Loucy (cell line): Measurements from ENCODE around the gene KIAA0753.

Experiments
- H2AFZ ChIP-seq: fragments of 200-600 bp; sonication (generic); 2 replicates; pipeline ENCODE4 v1.6.0; 2016; ENCODE audit warnings: antibody characterized with exemption, mild to moderate bottlenecking, low read length, moderate library complexity
- H3F3A ChIP-seq: fragments of 200-600 bp; 2 replicates; pipeline ENCODE4 v1.6.0; 2016; ENCODE audit warnings: antibody characterized with exemption, low read depth, mild to moderate bottlenecking
- H3K27me3 ChIP-seq: fragments of 200-600 bp; sonication (generic); 2 replicates; pipeline ENCODE4 v1.6.1; 2014; ENCODE audit warnings: low read length, mild to moderate bottlenecking; ENCODE audit not compliant: insufficient read depth, poor library complexity, severe bottlenecking
- H3K36me3 ChIP-seq: fragments of 200-600 bp; sonication (generic); 2 replicates; pipeline ENCODE4 v1.6.1; 2016; ENCODE audit warnings: low read length; ENCODE audit not compliant: insufficient read depth
- H3K4me1 ChIP-seq: fragments of 200-600 bp; sonication (generic); 2 replicates; pipeline ENCODE4 v1.5.1; 2014; ENCODE audit warnings: low read length, mild to moderate bottlenecking; ENCODE audit not compliant: insufficient read depth, poor library complexity, severe bottlenecking
- H3K4me2 ChIP-seq: fragments of 200-600 bp; sonication (generic); 2 replicates; pipeline ENCODE4 v1.6.0; 2014; ENCODE audit warnings: antibody characterized with exemption, low read length, low read depth, mild to moderate bottlenecking; ENCODE audit not compliant: poor library complexity, severe bottlenecking
- H3K4me3 ChIP-seq: fragments of 200-600 bp; sonication (generic); 2 replicates; pipeline ENCODE4 v1.5.1; 2014; ENCODE audit warnings: low read length, mild to moderate bottlenecking, mixed read lengths; ENCODE audit not compliant: poor library complexity, severe bottlenecking
- H3K79me2 ChIP-seq: fragments of 200-600 bp; sonication (generic); 2 replicates; pipeline ENCODE4 v1.6.1; 2014; ENCODE audit warnings: low read length; ENCODE audit not compliant: insufficient read depth
- H3K9ac ChIP-seq: fragments of 200-600 bp; sonication (generic); 2 replicates; pipeline ENCODE4 v1.6.0; 2014; ENCODE audit warnings: mild to moderate bottlenecking, low read depth, low read length, moderate library complexity; ENCODE audit not compliant: poor library complexity, severe bottlenecking
- H3K9me2 ChIP-seq: fragments of 200-600 bp; sonication (generic); replicated peaks from 2 replicates; pipeline ENCODE4 v1.6.1; 2016; ENCODE audit warnings: low read depth, low read length, mixed read lengths
- H3K9me3 ChIP-seq: fragments of 200-600 bp; sonication (generic); 2 replicates; pipeline ENCODE4 v1.6.1; 2014; ENCODE audit warnings: mild to moderate bottlenecking, antibody characterized with exemption, low read length, low read depth; ENCODE audit not compliant: insufficient read depth
- H4K20me1 ChIP-seq: fragments of 200-600 bp; sonication (generic); 2 replicates; pipeline ENCODE4 v1.6.0; 2014; ENCODE audit warnings: antibody characterized with exemption, low read length, mild to moderate bottlenecking; ENCODE audit not compliant: insufficient read depth, poor library complexity, severe bottlenecking
- CTCF ChIP-seq: fragments of 200-600 bp; sonication (generic); conservative IDR thresholded peaks from 2 replicates; pipeline ENCODE4 v1.5.1; 2014; ENCODE audit warnings: mild to moderate bottlenecking, antibody characterized with exemption, low read length
- EZH2phosphoT487 ChIP-seq: fragments of 200-600 bp; IDR thresholded peaks from 2 replicates; pipeline ENCODE4 v1.6.1; 2018; ENCODE audit warnings: antibody characterized with exemption, mild to moderate bottlenecking, moderate library complexity, borderline replicate concordance

KIAA0753 gene

GRCh38 chr17:6558932-6559752 lies 81.4 kb downstream of the KIAA0753 start:
- H2AFZ ChIP-seq, result no peak overlapping the region
- no peaks in the 10 kb centered on the region for H3K27me3 ChIP-seq
- H3K36me3 ChIP-seq, result no peaks in the 10 kb centered on the region
- H3K9me3 ChIP-seq, result no peaks in the 10 kb centered on the region
- H3F3A ChIP-seq, result no peaks in the 10 kb centered on the region
- no peaks in the 10 kb centered on the region for H3K4me1 ChIP-seq
- no peak overlapping the region for H3K4me2 ChIP-seq
- H3K9me2 ChIP-seq, result no peaks in the 10 kb centered on the region
- no peaks in the 10 kb centered on the region for H3K79me2 ChIP-seq
- TF ChIP-seq EZH2phosphoT487 (no peak), CTCF (no peak)
- H3K4me3 ChIP-seq, result no peak overlapping the region
- no peak overlapping the region for H3K9ac ChIP-seq
- no peaks in the 10 kb centered on the region for H4K20me1 ChIP-seq

GRCh38 chr17:6558276-6558675 lies 82.2 kb downstream of the KIAA0753 start:
- Histone ChIP-seq H3K4me2 (no peak overlapping the region), H3K9ac (no peak overlapping the region), H3K4me3 (no peak overlapping the region), H3F3A (no peaks in the 10 kb centered on the region), H3K4me1 (no peaks in the 10 kb centered on the region), H3K36me3 (no peaks in the 10 kb centered on the region), H3K27me3 (no peaks in the 10 kb centered on the region), H3K9me2 (no peaks in the 10 kb centered on the region), H4K20me1 (no peaks in the 10 kb centered on the region), H3K79me2 (no peaks in the 10 kb centered on the region), H2AFZ (no peak overlapping the region), H3K9me3 (no peaks in the 10 kb centered on the region)
- TF ChIP-seq EZH2phosphoT487 (no peak), CTCF (no peak)

GRCh38 chr17:6557040-6557438 lies 83.5 kb downstream of the KIAA0753 start:
- Histone ChIP-seq H3K4me2 (no peak overlapping the region), H4K20me1 (no peaks in the 10 kb centered on the region), H2AFZ (no peak overlapping the region), H3K27me3 (no peaks in the 10 kb centered on the region), H3K9ac (no peak overlapping the region), H3K79me2 (no peaks in the 10 kb centered on the region), H3K4me3 (no peak overlapping the region), H3K36me3 (no peaks in the 10 kb centered on the region), H3F3A (no peaks in the 10 kb centered on the region), H3K4me1 (no peaks in the 10 kb centered on the region), H3K9me3 (no peaks in the 10 kb centered on the region), H3K9me2 (no peaks in the 10 kb centered on the region)
- no peak for TF ChIP-seq CTCF
